Stimulated activated CD4-positive, alpha-beta T cell treated with anti-CD3 and anti-CD28 coated beads, Interleukin-4, amount 100 ng/mL, for 24 hours (primary cell): ENCODE measurements around the gene PRMT7.

Experiments
- DNase-seq: peaks from one replicate; pipeline ENCODE4 v3.0.0-alpha.2; 2020

PRMT7 gene

DNA sequence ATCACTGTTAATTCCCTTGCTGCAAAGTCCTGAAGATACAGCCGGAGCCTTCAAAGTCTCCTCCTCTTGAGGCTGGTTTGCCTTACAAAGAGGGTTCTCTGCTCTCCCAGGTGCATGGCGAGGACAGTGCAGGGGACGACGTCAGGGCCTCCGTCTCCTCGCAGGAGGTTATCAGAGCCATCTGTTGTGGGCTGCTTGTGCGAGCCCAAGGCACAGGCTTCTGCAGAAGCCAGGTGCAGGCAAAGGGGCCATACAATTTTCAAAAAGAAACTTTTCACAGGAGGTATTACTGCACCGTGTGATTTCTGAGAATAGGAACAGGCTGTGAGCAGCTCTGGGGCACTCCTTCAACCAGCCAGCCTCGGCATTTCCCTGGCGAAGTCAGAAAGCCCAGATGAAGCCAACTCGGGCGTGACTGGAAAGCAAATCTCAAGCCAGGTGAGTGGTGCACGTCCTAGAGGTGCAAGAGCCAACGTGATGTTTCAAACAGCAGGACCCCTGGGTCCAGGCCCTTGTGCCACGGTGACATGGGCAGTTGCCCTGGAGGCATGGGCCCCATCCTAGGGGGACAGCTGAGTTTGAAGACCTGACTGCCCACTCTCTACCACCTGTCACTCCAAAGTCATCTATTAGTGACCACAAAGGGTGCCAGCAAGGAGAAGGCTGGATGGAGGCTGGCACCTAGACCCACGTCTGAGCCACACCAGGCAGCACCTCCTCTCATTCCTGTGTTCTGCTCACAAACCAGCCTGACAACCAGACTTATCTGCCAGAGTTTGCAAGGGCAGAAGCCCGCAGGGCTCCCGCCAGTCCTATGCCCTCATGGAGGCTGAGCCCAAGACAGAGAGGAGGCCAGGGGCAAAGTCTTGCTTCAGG is 68.9 kb downstream of the PRMT7 start:
- DNase-seq: no peak

DNA sequence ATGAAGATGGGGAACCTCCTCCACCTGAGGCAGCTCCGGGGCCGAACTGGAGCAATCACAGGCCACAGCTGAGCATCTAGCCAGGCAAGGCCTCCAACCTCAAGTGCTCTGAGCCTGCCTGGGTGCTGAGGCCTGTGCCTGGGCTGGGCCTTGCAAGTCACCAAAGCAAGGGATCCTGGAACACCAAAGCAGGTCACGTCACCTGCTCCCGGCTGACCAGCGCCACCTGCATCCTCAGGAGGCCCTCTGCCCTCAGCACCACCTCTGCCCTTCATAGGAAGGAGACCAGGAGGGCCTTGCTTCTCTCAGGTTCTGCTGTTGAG is 69.5 kb downstream of the PRMT7 start:
- DNase-seq: no peak

DNA sequence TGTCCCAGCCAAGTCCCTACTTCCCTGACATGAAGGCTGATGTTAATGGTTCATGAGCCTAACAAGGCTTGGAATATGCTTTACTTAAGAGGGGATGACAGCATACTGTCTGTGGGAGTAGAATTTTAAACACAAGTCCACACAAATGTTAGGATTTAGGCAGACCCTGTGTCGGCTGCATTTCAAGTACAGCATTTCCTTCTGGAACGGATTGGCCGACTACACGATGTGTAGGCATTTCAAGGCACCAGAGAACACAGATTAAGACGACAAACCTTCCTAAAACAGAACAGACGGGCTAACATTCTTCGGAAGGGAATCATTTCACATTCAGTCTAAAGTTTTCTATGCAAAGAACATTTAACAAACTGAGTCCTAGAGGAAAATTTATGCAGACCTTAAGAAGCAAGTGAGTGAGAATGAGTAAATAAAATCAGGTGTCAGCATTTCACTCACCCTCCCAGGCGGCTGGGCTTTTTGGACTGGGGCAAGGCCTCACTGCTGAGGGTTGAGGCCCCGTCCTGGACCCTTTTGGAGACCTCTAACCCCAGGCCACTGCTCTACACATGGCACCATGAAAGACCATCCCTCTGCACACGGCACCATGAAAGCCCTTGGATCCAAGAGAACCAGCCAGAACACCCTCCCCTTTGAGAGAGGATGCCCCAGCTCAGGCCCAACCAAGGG is 70.0 kb downstream of the PRMT7 start:
- DNase-seq: no peak

DNA sequence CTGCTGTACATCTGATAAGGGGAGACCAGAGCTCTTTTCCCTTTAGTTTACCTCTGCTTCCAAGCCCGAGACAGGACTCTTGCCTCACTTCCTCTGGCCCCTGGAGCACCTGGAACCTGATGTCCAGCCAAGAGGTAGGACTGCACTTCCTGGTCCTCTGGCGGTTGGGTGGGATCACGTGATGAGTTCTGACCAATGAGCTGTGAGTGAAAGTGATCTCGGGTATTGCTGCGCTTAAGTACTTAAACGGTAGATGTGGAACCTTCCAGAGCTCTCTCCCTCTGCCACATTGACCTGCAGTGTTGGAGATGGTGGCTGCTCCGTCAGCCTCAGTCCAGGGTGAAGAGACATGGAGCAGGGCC is 70.5 kb downstream of the PRMT7 start:
- no peak for DNase-seq

DNA sequence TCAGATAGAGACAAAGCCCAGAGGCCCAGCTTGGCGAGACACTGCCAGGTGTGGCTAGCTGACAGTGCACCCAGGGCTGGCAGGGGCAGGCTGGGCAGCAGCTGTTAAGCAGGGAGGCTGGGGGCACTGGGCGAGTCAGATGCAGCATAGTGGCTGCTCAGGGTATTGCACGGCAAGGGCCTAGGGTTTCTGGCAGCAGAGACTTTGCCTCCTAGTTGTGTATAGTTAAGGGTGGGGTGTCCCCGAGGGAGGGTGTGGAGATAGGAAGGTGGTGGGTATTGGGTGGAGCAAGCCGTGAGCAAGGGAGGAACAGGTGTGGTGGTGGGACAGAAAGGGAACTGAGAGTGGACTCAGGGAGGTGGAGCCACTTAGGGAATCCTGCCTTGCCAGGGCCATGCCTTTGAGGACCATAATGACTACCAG is 71.5 kb downstream of the PRMT7 start:
- DNase-seq: no peak

DNA sequence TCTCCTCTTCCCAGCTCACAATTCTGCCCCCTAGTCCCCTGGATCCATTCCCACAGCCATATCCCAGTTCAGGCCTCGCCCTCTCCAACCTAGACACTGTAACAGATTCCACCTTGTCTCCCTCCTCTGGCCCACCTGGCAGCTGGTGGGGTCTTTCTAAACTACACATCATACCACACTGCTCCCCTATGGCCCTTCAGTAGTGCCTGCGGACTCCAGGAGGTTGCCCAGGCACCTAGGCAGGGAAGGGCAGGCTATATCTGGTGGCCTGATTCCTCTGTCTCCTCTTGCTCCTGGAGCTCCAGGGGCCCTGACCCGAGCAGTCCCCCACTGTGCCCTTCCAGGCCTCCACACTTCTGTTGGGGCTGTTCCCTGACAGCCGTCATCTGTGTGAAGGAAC is 73.0 kb downstream of the PRMT7 start:
- DNase-seq: no peak

DNA sequence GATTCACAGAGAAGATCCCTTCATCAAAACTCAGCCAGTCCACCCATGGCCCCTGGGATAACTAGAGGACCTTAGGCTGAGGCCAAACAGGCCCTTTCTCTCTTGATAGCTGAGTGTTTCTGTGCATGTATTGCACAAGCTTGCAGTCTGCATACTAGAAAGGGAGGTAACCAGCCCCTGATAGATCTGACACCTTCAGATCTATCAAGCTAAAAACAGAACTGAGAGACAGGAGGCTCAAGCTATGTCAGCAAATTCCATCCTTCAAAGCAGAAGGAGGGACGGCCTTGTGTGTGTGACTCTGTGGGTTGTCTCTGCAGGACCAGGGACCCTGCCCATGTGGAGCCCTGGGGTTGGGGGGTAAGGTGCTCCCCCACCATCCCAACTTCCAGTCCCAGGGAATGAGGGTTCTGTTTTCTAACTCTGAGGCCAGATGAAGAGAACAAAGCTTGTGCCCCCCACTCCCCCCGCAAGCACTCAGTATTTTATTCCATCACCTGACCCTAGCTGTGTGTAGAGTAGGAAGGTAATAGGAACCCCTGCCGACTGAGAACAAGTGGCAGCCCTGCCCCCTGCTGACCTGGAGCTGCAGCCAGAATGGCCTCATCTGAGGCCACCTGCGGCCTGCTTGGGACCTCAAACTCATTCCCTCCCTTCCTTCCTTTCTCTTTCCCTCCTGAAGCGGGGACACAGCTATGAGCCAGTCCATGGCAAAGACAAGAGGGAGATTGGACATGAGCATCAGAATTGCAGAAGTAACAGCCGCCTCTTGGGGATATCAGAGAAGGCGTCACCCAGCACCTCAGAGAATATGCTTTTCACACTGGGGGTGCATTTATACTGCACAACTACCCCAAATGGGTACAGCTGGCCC is 73.7 kb downstream of the PRMT7 start:
- no peak for DNase-seq

DNA sequence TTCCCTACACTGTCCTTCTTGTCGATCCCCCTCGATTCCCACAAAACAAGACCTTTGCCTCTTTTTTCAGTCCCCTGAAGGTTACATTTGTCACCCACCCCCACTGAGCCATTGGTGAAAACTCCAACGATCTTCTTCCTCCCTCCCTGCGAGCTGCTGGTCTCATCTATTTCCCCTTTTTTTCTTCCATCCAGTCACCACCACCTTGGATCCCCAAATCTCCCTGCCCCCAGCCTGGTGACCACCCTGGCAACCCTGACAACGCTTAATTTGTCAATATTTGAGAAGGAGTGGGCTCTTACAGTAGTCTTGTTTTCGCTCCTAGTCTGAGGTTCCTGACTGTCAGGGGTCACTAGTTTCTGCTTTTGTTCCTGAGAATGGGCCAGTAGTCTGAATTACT is 74.6 kb downstream of the PRMT7 start:
- no peak for DNase-seq

DNA sequence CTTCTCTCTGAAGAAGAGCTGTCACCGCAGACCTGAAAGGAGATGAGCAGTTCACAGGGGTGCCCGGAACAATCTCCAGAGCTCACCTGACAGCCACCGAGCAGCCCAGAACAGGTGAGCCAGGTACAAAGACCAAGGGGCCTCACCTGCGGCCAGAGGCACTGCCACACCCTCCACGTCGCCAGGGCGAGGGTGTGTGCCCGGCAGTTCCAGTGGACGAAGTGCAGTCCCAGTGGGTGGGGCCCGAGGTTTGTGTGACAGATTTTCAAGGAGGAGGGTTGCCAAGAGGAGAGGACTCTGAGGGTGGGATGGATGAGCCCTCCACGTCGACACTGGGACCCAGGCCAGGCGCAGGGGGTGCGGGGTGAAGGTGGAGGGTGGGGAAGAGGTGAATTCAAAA is 75.8 kb downstream of the PRMT7 start:
- DNase-seq: no peak

DNA sequence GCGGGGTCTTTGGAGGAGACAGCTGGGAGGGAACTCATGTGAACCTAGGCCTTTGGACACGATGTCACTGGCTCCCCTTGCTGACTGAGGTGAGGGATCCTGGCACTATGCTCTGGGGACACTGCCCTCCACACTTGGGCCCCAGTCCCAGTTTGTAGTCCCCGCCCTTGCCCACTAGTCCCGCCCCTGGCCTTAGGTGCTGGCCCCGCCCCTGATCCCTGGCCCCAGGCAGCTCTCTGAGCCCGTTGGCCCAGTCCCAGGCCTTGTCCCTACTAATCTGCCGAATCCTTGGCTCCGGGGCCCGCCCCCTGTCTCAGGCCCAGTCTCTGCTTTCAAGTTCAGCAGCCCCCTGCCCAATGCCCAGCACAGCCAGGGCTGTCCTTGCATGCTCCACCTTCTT is 76.5 kb downstream of the PRMT7 start:
- no peak for DNase-seq

DNA sequence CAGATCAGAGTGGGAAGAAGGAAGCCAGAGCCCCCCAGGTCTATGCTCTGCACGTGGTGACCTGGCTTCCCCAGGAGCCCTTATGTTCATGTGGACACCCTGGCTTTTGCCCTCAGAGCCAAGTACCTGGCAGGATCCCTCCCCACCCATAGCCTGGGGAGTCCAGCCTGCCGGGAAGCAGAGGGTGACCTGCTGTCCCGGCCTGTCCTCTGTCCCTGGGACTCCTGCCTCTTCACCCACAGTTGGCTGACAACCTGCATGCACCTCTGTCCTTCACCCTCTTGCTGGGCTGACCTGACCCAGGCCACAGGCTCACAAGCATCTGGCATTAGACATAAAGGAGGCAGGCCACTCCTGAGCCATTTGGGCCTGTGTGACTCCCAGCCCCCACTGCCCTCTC is 77.3 kb downstream of the PRMT7 start:
- DNase-seq: no peak

DNA sequence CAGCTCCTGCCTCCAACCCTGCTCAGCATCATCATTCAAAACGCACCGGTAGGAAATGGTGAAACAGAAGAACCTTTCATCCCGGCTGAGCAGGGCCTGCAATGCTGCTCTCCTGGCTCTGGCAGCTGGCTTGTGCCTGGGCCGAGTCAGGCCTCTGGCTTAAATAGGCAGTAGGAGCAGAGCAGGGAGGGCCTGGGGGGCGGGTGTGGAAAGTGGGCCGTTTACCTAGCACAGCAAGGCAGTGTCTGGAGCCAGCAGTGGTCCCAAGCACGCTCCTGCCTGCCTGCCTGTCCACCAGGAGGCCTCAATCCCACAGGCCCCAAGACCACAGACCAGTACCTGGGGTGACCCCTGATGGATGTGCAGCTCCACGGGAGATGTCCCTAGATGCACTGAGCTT is 78.2 kb downstream of the PRMT7 start:
- no peak for DNase-seq

DNA sequence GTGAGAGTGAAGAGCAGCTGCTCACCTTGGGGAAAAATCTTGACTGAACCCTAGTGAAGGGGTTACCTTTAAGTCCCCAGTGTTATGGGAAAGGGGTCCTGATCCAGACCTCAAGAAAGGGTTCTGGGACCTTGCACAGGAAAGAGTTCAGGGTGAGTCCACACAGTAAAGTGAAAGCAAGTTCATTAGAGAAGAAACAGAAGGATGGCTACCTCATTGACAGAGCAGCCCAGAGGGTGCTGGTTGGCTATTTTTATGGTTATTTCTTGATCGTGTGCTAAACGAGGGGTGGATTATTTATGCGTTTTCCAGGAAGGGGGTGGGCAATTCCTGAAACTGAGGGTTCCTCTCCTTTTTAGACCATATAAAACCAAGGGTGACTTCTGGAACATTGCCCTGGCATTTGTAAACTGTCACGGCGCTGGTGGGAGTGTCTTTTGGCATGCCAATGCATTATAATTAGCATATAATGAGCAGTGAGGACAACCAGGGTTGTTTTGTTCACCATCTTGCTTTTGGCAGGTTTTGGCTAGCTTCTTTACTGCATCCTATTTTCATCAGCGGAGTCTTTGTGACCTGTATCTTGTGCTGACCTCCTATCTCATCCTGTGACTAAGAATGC is 79.0 kb downstream of the PRMT7 start:
- no peak for DNase-seq

DNA sequence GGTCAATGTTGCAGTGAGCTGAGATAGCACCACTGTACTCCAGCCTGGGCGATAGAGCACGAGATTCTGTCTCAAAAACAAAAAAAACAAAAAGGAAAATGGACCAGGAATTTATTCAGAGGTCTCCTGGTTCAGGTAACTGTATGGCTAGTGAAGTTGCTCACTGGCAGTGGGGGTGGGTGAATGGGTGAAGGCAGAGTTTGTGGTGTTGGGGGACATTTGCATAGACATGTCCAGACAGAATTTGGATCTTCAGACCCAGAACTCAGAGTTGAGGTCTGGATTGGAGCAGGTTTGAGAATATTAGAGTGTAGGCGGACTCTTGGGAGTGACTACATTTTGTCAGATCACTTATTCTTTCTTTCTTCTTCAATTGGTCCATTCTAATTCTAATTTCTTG is 82.5 kb downstream of the PRMT7 start:
- DNase-seq: no peak

DNA sequence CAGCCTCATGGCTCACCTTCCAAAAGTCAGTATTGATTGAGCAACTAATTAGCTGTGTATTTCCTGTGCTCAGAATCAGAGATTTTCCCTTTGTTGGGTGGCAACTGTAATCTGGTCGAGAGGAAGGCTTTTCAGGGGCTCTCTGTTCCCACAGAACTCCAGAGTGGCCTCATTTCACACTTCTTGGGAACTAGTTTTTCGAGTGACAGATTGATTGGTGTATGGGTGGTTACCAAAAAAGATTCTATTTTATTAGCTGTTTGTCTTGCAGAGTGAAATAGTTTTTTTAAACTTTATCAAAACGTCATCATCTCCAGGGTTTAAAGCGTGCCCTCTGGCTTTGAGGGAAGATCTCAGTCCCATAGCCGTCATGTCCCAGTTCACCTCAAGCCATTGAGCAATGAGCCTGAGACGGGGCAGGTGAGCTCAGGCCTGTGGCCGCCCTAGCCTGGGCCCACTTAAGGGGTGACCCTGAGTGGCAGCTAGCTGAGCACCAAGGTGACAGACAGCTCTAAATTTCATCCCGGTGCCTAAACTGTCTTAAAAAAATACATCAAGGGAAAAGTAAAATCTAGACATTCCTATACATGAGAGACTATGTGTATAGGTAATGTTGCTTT is 84.5 kb downstream of the PRMT7 start:
- DNase-seq: no peak

DNA sequence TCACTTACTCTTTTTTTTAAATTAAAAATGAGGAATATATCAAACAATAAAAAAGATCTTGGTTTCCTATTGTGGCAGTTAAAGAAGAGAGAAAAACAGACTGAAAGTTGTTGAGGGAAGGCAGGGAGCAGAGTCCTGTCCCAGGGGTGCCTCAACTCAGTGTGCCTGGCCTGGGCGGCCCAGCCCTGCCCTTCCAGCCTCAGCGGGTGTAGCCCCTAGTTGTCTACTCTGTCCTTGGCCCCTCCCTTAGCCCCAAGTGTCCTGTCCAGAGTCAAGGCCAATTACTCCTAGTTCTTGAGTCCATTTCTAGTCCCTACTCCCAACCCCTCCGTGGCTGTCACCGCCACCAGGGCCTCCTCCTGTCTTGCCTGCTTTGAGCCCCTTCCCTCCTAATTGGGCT is 85.0 kb downstream of the PRMT7 start:
- DNase-seq: no peak

DNA sequence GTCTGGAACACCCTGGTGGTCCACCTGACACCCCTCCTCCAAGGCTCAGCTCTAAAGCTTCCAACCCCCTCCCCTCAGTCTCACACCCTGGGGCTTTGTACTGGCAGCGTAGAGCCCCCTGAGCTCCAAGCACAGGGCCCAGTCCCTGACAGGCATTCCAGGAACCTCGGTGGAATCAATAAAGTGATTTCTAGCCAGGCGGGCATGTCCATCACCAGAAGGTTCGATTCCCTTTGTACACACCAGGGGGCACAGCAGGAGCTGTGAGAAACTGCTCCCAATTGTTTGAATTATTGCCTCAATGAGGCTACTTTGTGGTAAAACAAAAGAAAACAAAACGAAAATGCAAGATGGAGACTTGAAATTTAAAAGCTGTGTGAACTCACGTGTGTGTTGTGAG is 85.7 kb downstream of the PRMT7 start:
- peak; percentile 57 for DNase-seq

DNA sequence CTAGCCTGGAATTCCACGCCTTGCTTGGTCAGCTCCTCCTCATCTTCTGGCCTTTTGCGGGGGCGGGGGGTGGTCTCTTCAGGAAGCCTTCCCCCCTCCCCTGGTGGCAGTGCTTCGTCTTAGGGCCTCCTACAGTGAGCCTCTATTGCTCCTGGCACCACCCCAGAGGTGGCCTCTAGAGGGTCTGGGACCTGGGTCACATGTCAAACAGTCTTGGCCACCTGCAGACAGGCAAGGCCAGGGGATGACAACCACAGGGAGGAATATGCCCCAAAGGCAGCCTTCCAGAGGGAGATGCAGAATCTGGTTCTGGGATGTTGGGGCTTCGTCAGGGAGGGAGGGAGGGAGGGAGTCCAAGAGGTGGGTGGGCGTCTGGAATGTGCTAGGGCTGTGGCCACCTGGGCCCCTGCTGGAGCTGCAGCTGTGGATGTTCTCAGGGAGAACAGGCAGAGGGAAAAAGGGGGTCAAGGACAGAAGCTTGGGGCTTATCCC is 86.9 kb downstream of the PRMT7 start:
- no peak for DNase-seq

DNA sequence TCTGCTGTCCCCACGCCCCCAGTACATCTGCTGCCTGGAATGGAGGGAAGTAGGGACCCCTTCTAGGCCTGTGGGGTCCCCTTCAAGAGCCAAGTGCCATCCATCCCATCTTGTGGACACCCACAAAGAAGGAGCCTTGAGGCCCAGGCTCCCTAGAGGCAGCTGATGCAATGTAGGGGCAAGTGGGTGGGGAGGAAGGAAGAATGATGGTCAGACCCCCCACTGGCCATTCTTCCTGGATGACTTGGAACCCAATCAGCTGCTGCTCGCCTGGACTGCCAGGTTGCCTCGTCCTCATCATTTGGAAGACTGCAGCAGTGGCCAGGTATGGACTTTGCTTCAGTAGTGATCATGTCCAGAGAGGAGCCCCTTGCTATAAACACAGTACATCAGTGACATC is 88.6 kb downstream of the PRMT7 start:
- DNase-seq: no peak

DNA sequence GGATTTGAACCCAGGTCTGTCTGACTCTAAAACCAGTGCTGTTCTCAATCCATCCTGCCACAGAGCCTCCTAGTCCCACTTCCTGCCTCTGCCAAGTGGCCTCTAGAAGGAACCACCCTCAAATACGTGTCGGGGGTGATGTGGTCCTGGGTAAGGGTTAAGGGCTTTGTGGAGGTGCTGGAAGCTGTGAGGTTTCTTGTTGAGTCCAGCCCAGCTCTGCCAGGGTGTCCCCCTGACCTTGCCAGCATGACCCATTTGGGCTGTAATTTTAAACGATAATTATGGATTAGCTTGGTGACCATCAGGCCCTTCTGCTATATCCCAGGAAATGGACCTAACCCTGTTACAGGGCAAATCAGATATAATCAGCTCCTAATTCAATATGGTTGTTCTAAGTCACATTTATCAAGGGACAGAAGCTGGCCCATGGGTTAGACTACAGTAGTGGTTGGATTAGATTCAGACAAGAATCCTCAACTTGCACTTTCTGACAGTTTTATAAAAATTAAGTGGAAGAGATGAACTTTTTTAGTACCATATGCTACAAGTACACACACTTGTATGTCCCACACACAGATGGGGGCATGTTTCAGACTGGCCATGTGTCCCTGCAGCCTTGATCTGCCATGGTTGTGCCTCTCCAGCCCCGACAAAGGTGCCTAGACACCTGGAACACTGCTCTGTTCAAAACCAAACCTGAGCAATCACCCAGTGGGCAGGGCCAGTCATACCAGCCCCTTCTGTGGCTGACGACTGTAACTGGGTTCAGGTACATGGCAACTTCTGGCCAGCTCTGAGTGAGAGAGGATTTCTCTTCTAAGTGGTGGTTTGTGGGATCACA is 89.5 kb downstream of the PRMT7 start:
- no peak for DNase-seq

DNA sequence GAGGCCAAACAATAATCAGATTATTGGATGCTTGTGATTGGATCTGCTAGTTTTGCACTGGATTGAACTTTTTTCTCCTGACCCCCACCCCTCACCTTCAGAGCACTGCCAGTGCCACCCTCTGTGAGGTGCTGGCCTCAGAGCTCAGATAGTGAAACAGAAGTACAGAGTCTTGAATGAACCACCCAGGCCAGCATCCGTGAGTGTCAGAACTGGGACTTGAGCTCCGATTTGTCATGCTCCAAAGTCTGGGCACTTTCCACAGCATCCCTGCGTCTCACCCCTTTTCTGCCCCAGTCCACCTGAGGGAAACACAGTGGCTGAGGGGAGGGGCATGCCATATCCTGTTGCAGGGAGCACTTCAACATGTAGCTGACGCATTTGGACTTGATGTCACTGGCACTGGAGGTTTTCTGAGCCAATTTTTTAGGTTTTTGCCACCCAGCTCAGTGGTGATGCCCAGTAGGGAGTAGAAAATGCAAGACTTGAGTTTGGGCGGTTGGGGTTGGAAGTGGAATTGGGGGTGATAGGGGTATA is 90.2 kb downstream of the PRMT7 start:
- DNase-seq: no peak
